HG03520 (cell line): ENCODE results near the gene ZBTB20.

Experiments used
- ATAC-seq: cut with Tn5 transposase; IDR thresholded peaks from one replicate; pipeline ENCODE4 v1.9.1; 2021; ENCODE audit warnings: mild to moderate bottlenecking, moderate library complexity; ENCODE audit not compliant: unreplicated experiment

ZBTB20 gene

DNA sequence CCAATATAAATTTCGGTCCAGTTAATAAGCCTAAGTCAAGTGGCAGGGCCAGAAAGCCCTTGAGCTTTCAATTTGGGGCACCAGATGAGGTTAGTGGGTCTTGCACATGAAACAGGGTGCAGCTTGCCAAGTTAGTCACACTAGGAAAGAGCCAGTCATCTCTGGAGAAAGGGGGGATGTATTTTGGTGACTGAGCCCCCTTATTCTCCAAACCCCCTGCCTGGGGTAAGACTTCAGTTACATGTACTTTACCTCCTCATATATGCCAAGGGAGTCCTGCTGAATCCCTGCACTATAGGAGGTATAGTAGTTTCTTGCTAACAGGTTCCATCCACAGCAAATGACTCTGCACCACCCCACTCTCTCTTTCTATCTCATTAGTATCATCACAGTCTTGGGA, 790.6 kb downstream of the ZBTB20 start:
- ATAC-seq: no peak

DNA sequence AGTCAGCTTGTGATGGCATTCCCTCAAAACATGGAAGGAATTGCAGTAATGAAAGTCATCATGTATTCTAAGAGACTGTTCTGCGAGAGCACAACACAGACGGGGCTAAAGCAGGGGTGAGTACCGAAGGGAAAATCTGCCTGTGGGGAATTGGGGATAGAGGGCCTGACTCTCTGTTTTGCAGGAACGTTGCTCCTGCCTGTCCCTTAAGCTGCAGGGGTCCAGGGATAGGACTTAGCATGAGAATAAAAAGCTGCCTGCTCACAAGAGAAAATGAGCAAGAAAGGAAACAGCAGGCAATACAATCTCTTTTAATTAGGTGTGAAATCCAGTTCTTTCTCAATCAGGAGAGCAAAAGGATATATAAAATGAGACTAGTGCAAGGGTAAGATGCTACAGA, 791.0 kb downstream of the ZBTB20 start:
- no peak for ATAC-seq

DNA sequence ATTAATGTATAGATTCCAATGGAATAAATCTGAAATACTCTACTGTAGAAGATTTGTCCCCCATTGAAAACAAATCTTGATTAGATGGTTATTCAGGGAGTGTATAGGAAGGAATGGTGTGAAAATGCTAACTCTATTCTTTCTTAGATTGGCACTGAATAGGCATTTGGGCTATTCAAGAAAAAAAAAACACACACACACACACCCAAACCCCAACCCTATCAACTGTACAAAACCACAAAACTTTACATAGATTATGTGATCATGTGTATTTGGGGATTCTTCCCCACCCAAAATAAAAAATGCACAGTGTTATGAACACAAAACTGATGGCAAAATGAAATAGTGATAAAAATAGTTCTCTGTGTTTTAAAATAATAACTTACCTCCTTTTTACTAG, 791.4 kb downstream of the ZBTB20 start:
- ATAC-seq: no peak

DNA sequence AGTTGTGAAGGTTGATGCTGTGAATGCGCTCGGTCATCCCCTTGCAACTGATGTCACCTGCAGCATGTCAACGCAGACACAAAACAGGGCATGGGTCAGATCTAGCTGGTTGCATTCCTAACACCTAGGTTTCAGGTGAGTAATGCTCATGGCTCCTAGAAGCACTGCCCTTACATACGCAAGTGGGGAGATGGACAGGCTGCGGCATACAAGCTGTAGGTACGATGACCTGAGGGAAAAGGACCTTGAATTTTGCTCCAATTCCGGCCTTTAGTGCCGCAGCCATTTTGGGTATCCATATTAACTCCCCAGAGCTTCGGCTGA, 795.3 kb downstream of the ZBTB20 start:
- no peak for ATAC-seq

DNA sequence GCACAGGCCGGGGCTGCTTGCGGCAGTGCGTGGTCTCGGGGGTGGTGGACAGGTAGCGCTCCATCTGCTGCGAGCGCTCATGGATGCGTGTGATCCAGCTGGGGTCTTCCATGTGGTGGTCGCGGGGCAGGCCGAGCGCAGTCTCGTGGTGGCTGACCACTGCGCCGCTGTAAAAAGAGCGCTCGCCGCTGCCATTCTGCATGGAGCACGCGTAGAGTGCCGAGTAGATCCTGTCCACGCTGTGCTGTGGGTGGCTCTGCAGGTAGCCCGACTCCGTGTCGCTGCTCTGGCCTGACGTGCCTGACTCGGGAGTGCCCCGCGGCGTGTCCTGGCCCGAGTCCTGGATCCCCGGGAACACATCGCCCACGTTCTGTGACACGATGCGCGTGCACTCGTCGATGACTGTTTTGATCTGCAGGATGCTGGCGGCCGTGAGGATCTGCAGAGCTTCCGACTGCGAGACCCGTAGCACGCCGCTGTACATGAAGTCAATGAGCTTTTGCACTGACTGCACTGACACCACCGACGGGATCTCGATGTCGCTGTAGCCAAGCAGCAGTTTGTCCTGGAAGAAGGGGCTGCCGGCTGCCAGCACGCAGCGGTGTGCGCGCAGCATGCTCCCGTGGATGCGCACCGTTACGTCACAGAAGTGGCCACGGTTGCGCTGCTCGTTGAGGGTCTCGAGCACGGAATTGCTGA, 795.8 kb downstream of the ZBTB20 start:
- no peak for ATAC-seq

DNA sequence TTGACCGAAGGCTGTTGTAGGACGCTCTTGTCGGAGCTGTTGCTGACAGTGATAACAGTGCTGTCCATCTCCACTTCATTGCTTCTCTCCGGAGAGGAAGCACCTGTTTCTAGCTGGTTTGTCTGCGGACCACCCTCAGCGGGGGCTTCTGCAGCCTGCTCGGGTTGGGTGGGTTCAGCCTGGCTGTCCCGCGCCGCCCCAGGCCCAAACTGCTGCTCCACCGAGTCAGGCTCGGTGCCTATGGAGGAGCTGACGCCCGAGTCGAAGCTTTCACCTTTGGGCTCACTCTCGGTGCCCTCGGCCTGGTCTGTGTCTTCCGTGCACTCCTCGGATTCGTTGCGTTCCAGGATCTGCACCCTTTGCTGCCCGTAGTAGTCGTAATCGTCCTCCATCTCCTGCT, 796.4 kb downstream of the ZBTB20 start:
- no peak for ATAC-seq

DNA sequence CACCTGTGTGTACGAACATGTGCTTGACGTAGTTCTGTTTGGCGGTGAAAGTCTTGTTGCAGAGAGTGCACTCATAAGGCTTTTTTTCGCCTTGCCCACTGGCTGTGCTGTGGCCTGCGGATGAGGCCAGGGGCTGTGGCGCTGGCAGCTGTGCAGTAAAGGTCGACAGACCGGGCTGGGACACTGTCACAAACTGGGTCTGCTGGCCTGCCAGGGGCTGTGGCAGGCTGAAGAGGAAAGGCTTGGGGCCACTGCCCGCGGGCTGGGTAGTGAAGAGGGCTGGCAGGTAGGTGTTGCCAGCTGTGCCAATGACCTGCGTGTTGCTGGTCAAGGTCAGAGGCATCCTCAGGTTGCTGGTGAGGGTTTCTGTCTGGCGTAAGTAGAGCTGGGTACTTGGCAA, 796.8 kb downstream of the ZBTB20 start:
- ATAC-seq: no peak

DNA sequence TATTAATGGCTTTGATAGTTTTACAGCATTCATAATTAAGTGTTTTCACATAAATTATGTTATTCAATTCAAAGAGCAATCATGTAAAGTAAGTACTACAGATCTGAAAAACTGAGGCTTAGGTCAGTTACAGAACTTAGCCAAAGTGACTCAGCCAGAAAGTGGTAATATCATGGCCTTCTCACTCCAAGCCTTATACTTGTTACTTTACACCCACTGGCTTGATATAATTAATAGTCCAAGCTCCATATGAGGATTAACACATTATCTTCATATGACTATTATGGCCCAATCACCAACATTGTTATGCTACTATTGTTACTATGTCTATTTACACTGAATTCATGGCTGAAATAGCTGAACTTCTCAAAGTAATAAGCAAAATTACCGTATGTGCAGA, 802.6 kb downstream of the ZBTB20 start:
- ATAC-seq: no peak

DNA sequence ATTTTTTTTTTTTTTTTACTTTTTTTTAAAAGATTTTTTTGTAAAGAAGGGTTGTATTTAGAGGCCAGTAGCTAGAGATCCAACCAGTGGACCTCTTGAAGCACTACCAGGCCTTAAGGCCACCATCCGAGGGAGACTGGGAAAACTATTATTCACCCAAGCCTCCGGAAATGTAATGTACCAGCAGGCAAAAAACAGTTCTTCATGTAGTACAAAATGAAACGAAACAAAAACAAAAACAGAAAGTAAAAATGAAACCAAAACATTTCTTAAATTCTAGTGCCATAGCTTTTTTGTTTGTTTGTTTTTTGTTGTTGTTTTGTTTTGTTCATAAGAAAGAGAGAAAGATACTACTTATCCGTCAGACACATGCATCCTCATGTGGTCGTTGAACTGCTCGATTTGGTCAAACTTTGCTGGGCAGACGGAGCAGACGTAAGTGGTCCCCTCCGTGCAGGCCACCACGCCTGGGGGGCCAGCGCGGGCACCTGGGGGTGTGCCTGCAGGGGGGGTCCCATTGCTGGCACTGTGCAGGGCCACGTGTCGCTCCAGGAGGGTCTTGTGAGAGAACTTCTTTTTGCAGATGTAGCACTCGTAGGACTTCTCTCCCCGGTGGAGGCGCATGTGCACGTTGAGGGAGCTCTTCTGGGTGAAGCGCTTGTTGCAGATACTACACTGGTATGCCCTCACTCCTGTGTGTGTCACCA, 808.3 kb downstream of the ZBTB20 start:
- ATAC-seq: no peak

DNA sequence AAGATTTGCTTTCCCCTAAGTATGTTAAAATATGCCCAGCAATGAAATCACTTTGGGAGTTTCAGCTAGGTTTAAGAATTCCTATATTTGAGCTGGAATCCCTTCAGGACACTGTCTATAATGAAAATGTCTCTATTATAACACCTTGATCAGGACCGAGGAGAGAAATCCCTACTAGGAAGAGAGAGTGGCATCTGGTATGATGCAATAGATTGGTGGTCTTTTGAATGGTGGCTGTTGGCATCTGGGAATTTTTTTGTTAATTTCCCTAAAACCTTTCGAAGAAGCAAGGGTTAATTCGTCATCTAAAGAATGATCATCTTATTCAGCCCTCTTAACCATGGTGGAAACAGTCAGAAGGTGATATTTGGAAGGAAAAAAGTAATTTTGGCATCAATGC, 810.2 kb downstream of the ZBTB20 start:
- ATAC-seq: no peak

DNA sequence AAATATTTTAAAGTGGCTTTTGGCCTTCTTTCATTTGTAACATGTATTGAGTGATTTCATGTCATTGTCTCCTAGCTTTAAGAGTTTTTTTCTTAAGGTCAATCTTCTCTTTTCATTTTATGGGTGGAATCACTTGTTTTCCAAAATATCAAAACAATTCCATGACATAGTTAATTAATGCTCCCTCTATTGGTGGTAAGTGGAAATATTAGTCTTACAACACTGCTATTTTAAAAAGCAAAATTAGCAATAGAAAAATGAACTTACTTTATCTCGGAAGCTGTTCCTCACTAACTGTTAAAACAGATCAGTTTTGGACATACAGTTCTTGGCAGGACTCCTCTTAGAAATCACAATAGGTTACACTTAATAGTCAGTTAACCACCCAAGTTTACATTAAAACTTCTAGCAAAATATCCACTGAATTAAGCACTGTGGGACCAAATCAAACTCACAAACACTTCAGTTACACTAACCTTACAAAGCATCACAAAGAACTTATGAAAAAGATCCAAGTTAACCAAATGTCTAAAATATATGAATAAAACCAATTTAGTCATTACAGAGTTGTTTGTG, 810.9 kb downstream of the ZBTB20 start:
- ATAC-seq: no peak

DNA sequence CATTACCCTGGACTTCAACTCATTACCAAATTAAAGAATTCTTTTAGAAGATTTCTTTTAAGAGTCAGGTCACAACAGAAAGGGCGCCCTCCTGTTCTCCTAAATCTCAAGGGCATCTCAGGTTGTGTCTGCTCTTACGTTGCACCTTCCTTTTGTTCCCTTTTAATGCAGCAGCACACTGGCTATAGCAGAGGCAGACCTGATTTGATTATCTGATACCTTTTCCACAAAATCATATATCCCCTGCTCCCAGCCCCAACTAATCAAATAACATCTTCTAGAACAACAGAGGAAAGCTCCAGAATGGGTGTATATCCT, 813.2 kb downstream of the ZBTB20 start:
- no peak for ATAC-seq

DNA sequence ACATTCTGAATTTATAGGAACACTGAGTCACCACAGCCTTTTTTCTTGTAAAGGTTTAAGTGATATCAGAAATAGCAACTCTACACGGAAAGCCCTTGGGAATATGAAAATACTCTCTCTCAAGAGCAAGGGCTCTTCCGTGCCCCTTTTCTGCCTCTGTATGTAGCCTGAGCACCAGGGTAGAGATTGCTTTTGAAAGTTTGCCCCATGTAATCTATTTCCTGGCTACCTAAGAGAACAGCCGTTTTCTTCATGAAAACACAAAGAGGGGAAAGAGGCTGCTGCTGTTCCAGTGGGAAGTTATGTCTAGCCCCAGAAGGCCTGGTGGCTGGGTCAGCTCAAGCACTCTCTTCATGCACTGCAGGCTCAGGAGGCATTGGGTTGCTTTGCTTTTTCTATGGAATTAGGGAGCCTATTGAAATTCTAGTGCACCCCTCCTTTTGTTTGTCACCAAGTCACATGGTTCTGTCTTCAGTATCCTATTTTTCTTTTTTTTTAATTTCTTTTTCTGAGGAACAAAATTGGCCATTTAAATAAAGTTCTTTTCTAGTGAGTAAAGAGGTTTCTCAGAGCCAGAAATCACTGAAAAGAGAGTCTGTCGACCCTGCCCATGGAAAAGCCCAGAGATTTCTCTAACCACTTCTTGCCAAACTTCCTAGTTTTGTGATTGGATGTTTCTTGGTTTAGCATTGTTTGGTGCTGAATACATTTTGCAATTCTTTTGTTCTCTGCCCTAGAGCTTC, 813.7 kb downstream of the ZBTB20 start:
- no peak for ATAC-seq

DNA sequence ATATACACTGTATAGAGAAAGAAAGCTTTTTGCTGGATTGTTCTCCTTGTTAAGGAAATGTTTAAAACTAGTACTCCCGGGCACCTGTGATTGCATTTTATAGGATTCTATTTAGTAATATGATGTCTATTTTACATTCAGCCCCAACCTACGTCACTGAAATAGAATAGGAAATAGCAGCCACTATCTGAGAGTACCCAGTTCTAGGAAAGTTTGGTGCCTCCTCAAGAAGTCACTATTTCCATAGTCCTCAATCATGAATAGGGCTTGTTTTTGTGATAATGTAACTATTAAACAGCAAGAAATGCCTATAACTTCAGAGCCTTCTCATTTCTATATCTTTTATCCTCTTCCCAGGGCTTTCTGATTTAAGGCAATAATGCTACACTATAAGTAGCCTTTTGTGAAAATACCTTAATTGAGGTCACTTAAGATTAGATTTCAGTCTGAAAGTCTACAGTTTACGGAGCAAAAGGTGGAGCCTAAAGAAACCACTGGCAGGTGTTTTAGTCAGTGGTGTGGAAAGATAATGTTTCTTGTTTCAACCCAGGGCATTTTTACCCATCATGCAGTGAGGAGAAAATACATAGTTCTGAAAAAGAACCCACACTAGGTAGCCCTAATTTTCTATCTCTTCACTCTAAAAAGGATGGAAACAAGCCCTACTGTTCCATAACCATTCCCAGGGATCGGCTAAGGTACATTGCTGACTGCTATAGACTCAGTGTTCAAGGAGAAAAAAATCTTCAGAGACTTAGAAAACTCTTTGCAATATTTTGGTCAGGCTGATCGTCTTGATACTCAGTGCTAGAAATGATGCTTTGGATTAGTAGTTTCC, 814.5 kb downstream of the ZBTB20 start:
- no peak for ATAC-seq

DNA sequence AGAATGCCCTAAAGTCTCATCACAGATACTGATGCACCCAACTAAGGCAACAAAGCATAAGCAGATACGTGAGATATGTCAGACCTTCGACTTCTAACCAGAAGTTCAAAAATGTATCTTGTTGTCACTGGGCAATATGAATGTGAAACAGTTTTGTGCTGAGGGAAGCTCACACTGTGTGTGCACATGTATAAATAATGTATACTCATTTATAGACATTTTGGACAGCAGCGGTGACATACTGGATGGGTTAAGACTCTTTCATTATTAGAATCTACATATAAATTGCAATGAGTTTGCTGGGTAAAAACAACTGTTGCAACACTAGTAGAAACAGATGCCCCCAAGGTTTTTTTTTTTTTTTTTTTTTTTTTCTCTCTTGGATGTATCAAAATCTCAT, 815.4 kb downstream of the ZBTB20 start:
- ATAC-seq: no peak

DNA sequence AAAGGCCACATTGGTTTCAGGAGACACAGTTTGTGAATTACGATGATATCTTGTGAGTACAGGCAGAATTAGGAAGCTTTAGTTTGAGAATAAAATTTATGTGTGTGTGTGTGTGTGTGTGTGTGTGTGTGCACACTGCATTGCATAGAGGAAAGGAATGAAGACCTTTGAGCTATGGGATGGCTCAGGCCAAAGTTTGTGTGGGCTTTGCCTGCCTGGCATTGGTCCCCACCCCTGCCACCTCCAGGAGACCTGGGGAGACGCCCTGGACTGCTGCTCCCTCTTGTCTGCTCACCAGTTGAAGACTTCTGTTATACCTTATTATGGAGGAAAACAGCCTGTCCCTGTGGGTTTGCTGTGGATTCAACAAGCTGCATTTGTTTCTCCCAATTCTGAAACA, 816.1 kb downstream of the ZBTB20 start:
- no peak for ATAC-seq

DNA sequence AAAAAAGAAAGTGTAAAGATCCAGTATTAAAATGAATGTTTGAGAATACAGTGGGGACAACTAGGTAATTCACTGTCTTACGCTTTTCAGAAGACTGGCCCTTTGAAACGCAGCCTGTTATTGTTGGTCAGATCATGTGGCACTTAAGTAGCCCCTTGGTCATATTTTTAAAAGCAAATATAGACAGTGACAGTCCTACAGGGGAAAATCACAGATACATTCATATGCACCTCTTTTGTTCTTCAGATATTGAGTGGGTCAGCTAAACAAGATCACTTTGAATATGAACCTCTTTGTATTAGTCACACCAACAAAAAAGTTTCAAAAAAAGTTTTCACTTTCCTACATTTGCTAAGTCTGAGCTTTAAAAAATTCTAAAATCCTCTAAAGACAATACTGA, 817.3 kb downstream of the ZBTB20 start:
- no peak for ATAC-seq

DNA sequence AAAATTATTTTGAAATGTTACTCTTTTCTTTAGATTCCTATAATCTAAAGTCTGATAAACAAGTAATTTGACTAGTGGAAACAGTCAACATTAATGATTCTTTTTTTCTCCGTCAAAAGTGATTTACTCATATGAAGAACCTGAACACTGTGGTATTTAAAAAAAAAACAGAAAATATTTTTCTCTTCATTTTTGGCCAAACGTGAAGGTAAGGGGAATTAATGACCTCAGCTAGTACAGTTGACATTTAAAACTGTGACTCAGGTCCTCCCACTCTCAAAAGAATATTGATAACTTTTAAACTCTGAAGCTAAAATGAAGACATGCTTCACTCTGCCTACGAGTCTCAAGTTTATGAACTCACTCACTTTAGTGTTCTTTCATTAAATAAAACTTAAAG, 818.7 kb downstream of the ZBTB20 start:
- no peak for ATAC-seq

DNA sequence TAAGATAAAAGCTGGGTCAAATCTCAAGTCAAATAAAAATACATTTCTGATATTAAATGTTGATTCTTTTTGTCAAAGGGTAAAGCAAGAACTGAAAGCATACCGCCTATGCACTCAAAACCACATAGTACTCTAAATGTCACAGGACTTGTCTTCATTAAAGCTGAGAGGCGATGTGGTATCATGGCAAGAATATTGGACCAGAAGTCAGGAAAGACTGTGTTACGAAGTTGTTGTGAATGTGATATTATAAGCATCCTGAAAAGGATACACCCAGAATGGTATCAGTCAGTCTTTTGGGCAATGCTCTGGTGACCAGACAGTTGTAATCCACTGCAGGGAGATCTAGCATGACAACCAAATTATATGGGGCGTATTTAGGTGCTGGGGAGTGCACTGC, 819.4 kb downstream of the ZBTB20 start:
- ATAC-seq: no peak

DNA sequence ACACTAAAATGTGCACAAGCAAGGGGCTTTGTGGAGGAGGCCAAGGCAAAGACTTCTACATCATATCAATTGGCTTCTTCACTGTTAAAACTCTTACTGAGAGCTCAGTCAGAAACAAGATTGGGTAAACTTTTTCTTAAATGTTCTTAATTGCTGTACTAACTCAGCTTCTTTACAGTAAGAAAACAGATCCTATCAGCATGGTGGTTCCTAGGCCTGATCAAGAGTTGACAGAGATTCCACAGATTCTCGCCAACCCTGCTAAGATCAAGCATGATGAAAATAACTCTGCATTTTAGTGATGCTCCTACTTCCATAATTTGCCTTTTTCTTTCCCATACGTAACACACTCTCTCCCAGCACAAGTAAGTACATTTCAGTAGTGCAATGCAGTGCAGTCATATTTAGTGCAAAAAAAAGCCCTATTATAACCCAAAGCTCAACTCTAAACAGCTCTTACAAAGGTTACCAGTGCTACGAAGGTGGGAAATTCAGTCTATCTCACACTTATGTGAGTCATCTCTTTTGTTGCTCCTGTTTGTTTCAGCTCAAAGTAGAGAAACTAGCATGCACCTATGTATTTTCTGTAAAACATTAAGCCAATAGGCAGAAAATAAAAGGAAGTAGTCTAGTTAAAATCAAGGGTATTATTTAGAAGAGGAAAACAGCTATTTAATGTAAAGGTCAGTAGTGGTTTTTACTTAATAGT, 823.4 kb downstream of the ZBTB20 start:
- ATAC-seq: no peak

DNA sequence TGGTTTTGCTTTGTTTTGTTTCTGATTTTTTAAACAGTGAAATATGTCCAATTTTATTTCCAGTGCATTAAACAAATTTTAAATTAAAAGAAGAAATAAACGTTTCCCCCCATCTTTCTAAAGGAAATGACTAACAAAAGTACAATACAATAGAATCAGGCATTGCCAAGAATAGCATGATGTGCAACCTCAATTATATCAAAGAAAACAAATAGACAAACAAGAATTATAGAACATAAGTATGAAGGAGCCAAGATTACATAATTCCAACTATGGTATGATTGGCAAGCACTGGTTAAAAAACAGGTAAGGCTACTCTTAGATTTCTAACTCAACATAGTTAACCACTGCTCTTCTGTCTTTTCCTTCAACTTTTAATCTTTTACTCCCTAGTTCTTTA, 826.8 kb downstream of the ZBTB20 start:
- ATAC-seq: no peak
